ELF-1 (cell line): Measurements from ENCODE around the gene MOK.

Experiments used
- DNase-seq: peaks from one replicate; pipeline ENCODE4 v3.0.0-alpha.2; 2016; ENCODE audit warnings: low read depth, low spot score

The MOK gene

GRCh38 chr14:102205560-102205959 is 99.4 kb downstream of the MOK start:
- no peak for DNase-seq

- no peak for DNase-seq
Observed at GRCh38 chr14:102203382-102203781, 101.6 kb downstream of the MOK start.

GRCh38 chr14:102202944-102203343 is 102.0 kb downstream of the MOK start:
- DNase-seq, result no peak

- DNase-seq, result no peak
Observed at GRCh38 chr14:102201776-102202175, 103.2 kb downstream of the MOK start.

- no peak for DNase-seq
Observed at GRCh38 chr14:102201353-102201738, 103.6 kb downstream of the MOK start.

GRCh38 chr14:102200690-102201352 is 104.1 kb downstream of the MOK start:
- DNase-seq, result no peak

DNA sequence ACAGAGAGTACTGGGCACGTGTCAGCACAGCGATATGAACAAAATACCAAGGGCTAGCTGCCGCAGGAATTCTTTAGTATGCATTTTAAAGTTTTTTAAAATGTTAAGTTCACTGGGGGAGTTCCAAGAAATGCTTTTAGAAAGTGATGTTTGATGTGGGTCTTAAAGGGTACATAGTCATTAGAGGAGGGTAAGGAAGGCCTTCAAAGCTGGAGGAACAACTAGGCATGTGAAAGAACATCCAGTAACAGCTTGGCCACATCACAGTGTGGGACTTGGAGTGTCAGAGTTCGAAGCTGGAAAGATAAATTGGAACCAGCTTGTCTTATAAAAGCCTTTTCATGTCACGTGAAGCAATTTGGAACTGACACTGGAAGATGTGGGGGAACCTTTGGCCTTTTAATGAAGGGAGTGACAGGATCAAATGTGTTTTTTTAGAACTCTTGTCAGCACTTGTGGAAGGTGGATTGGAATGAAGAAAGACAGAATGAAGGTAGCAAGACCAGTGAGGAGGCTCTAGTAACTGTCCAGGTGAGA is 107.6 kb downstream of the MOK start:
- DNase-seq, result no peak

DNA sequence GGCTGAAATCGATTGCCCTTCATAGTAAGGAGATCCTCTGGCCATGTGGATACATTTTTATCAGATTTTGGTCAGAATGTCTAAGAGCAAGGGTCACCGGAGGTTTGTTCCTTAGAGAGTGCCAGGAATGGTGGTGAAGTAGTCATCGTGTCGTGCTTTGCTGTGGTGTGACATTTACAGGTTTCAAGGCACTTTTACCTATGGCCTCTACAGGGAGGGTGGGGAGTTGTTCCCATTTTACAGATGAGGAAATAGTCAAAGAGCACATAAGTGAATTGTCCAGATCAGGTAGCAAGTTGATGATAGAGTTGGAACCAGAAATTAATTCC is 108.1 kb downstream of the MOK start:
- DNase-seq, result no peak

- DNase-seq, result no peak
Observed at GRCh38 chr14:102196039-102196901, 108.7 kb downstream of the MOK start.

GRCh38 chr14:102195446-102195845 is 109.5 kb downstream of the MOK start:
- DNase-seq, result no peak

DNA sequence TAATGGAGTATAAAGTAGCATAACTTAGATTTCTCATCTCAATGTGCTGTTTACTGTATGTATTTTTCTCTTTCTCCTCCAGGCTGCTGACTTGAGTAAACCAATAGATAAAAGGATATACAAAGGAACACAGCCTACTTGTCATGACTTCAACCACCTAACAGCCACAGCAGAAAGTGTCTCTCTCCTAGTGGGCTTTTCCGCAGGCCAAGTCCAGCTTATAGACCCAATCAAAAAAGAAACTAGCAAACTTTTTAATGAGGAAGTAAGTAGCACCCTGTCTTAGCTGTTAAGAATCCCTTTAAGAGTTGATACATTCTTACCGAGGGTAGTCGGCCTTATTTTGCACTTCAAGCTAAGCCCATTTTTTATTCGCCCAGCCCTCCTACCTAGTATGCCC is 110.1 kb downstream of the MOK start:
- no peak for DNase-seq

GRCh38 chr14:102192840-102193502 is 112.0 kb downstream of the MOK start:
- peak; percentile 39 for DNase-seq

- DNase-seq, result no peak
Observed at GRCh38 chr14:102189874-102190273, 115.1 kb downstream of the MOK start.

GRCh38 chr14:102188187-102188586 is 116.8 kb downstream of the MOK start:
- no peak for DNase-seq

DNA sequence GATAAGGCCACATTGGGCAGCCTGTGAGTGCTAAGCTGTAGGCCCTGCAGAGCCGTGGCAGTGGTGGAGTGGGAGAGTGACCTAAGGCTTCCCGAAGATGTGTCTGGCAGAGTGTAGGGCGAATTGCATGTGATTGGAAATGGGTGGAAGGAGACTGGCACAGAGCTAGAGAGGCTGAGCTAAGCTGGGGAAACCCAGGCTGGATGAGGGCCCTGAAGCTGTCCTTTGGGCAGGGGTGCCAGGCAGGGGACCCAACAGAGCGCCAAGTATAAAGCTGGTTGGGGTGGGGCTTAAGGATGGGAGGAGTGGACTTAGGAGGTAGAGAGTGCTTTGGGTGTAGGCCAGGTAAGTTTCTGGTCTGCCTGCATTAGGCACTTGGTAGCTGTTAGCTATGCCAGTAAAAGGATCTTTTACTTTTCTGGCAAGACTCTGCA is 117.4 kb downstream of the MOK start:
- no peak for DNase-seq

GRCh38 chr14:102187044-102187443 is 117.9 kb downstream of the MOK start:
- DNase-seq, result no peak

DNA sequence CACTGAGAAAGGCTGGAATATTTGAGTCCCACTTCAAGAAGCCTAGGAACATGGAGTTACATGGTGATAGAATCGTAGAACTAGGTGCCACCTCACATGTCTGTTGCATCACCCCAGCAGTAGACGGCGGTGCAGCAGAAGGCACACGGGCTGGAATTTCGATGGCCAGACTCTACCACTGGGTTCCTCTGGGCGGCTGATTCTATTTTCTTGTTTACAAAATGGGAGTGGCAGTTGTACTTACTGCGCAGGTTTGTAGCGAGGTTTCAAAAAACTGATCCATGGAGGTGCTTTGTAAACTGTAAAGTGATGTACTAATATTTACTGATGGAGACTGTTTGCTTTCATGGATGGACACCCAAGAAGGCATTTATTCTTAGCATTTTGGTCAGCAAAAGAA is 119.6 kb downstream of the MOK start:
- no peak for DNase-seq

DNA sequence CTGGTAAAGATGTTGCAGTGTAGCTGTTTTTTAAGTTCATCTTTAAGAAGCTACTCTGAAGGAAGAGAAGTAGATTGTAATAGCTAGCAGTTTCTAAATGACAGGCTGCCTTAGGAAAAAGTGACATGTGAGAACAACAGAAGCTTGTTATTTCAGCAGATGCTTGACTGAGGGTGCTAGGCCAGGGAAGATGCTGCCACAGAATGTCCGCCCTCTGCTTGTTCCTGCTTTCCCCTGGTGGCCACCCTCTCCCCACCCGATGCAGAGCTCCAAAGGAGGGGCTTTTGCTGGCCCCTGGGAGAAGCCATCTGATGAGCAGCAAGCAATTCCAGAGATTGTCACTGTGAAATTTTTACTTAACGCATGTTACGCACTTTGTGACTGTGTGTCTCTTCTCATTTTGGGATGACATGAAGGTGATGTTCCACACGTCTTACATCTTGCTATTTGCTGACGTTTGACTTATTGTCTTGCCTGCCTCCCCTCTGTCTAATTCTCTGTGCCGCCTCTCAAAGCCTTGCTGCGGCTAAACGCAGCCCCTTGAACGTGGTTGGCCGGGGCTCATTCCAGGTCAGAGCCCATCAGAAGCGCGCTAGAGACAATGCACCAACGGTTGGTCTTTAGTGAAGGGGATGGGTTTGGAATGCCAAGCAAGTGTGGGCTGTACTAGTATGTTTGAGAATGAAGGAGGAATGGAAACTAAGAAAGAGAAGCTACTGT is 120.5 kb downstream of the MOK start:
- DNase-seq, result peak; percentile 80

DNA sequence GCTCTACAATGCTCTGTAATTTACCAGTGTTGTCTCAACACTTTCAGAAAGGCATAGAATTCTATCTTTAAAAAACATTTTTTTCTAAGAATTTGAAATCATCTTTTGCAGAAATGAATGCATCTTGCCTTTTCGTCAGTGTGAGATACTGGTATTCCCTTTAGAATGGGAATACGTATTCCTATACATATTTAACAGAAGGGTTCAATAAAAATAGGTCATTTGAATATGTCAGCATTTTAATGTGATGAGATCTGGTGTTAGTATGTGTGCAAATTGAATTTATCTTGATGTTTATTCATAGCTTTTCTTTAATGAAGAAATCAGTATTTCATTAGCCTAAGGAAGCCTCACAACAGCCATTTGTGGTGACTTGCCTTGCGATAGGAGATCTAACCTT is 121.1 kb downstream of the MOK start:
- no peak for DNase-seq

DNA sequence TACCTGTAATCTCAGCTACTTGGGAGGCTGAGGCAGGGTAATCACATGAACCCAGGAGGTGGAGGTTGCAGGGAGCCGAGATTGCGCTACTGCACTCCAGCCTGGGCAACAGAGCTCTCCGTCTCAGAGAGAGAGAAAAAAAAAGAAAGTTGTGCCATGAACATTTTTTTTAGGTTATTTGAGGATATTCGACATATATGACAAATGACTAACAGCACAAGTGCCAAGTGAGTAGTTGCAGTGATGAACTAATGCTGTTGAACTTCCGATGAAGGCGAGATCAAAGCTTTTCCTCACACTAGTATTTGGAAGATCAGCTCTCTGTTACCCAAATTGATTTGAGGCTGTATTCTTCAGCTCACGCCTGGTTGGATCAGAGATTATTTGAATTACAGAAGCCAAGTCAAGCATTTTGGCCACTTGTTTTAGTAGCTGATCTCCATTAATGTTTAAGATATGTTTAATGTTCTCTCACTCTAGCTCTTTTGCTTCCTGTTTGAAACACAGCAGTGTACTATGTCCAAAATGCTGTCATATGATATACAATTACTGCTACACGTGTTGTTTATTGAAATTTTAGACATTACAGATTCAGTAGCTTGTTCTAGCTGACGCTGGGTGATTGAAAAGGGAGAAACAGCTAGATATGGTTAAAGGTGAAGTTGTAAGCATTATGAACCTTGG is 121.9 kb downstream of the MOK start:
- no peak for DNase-seq

- no peak for DNase-seq
Observed at GRCh38 chr14:102182190-102182589, 122.8 kb downstream of the MOK start.
